Measurements from ENCODE around the gene DDX5. TPM values are rescaled to one million over a fixed set of nuclear protein-coding genes. Genes with fewer than 3 reads are reported as not detected.
"Not testable (repeated sequence)": the region's sequence is repeated elsewhere in the genome, so short reads cannot be mapped to it uniquely, and the experiment has no call there.

DDX5 gene
- total RNA-seq, 4 donors from 2014 or later: 381 to 1,017 (median 503) TPM

DNA sequence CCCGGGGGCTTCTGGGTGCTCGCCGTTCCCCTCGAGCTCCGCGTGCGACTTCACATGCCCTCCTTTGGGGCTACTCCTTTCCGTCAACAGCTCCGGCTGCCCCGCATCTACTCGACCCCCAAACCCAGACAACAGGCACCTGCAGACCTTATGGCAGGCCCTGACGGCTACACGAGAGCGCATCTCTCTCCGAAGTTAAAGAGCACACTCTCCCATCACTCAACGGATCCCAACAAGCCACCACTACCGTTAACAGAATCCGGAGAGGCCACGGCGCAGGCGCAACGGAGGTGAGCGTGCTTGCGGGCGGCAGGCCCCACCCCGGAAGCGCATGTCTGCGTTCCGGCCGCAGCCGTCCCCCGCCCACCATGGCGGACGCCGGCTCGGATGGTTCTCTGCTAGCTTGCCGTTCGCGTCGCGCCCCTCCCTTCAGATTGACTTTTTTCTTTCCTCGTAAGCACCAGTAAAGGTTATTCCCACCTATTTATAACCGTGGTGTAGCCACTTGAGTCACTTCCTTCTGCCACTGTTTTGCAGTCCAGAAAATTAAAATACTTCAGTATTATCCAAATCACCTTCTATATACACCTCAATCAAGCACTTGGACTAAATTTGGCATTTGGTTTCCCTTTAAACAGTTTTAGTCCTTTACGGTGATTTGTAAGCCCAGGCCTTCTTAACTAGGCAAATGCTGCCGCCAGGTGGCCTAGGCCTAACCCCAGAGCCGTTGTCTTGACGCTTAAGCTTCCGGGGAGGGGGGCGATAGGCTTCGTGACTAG lies 9.1 kb downstream of the DDX5 start, which contains the start of gene POLG2:
Gene POLG2, minus strand, starts transcription at position 269 of the 779 bp plus-strand sequence. Its CDS starts 86 bp downstream, at position 183.
- peaks cover 0 to 49% (median 3%) of the 10 kb centered on the region in 3 donors for H3K36me3 ChIP-seq
- peak within 1 kb of the TSS; percentile 62 to 90 (median 70) for H3K4me3 ChIP-seq
- H3K27ac ChIP-seq: peak within 1 kb of the TSS; percentile 66 to 92 (median 84)
- peak; percentile 92 to 97 (median 94) for DNase-seq
- TF ChIP-seq, protein P1, sequence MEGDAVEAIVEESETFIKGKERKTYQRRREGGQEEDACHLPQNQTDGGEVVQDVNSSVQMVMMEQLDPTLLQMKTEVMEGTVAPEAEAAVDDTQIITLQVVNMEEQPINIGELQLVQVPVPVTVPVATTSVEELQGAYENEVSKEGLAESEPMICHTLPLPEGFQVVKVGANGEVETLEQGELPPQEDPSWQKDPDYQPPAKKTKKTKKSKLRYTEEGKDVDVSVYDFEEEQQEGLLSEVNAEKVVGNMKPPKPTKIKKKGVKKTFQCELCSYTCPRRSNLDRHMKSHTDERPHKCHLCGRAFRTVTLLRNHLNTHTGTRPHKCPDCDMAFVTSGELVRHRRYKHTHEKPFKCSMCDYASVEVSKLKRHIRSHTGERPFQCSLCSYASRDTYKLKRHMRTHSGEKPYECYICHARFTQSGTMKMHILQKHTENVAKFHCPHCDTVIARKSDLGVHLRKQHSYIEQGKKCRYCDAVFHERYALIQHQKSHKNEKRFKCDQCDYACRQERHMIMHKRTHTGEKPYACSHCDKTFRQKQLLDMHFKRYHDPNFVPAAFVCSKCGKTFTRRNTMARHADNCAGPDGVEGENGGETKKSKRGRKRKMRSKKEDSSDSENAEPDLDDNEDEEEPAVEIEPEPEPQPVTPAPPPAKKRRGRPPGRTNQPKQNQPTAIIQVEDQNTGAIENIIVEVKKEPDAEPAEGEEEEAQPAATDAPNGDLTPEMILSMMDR (IDR thresholded peaks at IDR 0.05): peak; percentile 27 to 66 (median 56)
- TF ChIP-seq POLR2A (IDR thresholded peaks at IDR 0.05): peak in 1 of 2 donors; percentile 59
- H3K27me3 ChIP-seq: no peaks in the 10 kb centered on the region
- no peaks in the 10 kb centered on the region for H3K9me3 ChIP-seq
- H3K4me1 ChIP-seq: peaks cover 0 to 55% (median 9%) of the 10 kb centered on the region in 4 donors

DNA sequence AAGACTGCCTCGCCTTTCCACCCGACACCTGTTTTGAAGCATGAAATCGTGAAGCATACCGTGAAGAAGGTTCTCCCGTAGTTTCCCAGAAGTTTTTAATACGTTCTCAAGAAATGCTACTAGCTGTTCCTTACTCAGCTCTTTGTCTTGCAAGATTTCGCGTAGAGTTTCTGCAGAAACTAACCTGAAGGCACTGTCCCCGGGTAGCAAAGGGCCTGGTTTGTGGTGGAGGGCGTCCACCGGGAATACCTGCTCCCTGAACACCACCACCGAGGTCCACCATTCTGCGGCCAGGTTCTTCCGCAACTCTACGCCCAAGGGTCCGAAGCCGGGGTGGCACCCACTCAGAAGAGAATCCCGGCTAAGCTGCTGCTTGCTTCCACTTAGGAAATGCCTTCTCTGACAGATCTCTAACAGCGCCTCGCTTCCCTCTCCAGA lies 9.7 kb downstream of the DDX5 start:
- TF ChIP-seq, protein P1 (IDR thresholded peaks at IDR 0.05): no peak
- no peak for TF ChIP-seq POLR2A (IDR thresholded peaks at IDR 0.05)
- Histone ChIP-seq H3K4me3 (peak overlapping the region; percentile 62 to 90 (median 70)), H3K27me3 (no peaks in the 10 kb centered on the region), H3K36me3 (peaks cover 0 to 43% (median under 1%) of the 10 kb centered on the region in 3 donors), H3K9me3 (no peaks in the 10 kb centered on the region), H3K4me1 (peaks cover 0 to 49% (median 9%) of the 10 kb centered on the region in 4 donors), H3K27ac (peak overlapping the region; percentile 66 to 92 (median 84))
- DNase-seq: no peak

DNA sequence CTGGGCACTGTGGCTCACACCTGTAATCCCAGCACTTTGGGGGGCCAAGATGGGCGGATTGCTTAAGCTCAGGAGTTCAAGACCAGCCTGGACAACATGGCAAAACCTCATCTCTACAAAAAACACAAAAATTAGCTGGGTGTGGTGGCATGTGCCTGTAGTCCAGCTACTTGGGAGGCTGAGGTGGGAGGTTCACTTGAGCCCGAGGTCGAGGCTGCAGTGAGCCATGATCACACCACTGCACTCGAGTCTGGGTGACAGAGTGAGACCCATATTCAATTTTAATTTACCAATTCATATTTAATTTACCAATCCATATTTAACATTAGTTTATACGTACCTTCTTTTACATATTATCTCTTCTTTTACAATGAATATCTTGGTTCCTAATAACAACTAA lies 10.8 kb downstream of the DDX5 start:
- Histone ChIP-seq H3K36me3 (peaks cover 0 to 38% (median 0%) of the 10 kb centered on the region in 3 donors), H3K4me3 (peak overlapping the region in 2 of 4 donors; percentile 11 to 90), H3K4me1 (peaks cover 0 to 39% (median 9%) of the 10 kb centered on the region in 4 donors)

DNA sequence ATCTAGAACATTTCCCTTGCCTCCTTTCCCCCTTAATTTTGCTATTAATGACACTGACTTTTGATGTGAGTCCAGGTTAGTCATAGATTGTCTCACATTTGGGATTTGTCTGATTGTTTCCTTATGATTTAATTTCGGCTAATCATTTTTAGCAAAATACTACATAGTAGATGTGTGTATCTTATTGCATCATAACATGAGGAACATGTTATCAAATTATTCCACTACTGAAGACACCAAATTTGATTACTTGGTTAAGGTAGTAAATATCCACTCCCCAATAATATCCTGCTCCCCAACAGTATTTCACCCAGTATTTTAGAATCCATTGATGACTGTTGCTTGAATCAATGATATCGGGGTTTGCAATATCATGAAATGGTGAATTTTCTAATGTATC lies 12.0 kb downstream of the DDX5 start:
- no peak for DNase-seq
- Histone ChIP-seq H3K36me3 (peaks cover 0 to 36% (median 0%) of the 10 kb centered on the region in 3 donors), H3K27ac (no peak overlapping the region), H3K4me3 (no peak overlapping the region), H3K4me1 (peaks cover 0 to 34% (median 9%) of the 10 kb centered on the region in 4 donors), H3K9me3 (no peaks in the 10 kb centered on the region), H3K27me3 (no peaks in the 10 kb centered on the region)
- TF ChIP-seq, protein P1 (IDR thresholded peaks at IDR 0.05): no peak
- TF ChIP-seq POLR2A (IDR thresholded peaks at IDR 0.05): no peak

More for the DNA sequence above, 10.8 kb downstream of the DDX5 start:
- not testable (repeated sequence) for H3K27me3 ChIP-seq, DNase-seq, H3K9me3 ChIP-seq, H3K27ac ChIP-seq

DNA sequence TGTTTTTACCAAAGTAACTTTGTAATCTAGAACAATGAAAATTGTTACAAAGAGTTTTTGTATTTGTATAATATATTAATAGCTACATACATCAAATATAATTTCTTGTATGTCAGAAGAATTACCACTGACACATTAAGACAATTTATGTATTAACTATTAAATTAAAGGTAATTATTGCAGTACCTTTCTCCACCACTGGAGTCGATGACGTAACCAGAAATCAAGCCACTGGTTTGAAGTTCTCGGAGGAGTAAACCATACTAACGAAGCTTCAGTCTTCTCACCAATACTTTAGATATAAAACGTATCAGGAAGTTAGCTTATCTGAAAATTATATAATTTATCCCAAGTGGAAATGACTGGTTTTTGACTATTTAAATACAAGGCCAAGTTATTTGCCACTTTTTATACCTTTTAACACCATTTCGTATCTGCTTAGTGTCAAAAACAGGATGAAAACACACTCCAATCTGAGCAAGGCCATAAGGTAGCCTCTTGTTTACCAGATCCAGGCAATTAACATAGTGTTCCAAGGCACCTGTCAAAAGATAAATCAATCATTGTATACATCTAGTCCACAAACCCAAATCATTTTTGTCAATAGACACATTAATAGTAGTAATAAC lies 13.5 kb downstream of the DDX5 start:
- Histone ChIP-seq H3K27me3 (no peaks in the 10 kb centered on the region), H3K4me1 (peaks cover 0 to 21% (median 7%) of the 10 kb centered on the region in 4 donors), H3K9me3 (no peaks in the 10 kb centered on the region), H3K27ac (no peak overlapping the region), H3K4me3 (no peak overlapping the region), H3K36me3 (peaks cover 0 to 26% (median 0%) of the 10 kb centered on the region in 3 donors)
- DNase-seq: no peak
- TF ChIP-seq, protein P1 (IDR thresholded peaks at IDR 0.05): peak; percentile 54 to 81 (median 56)
- TF ChIP-seq POLR2A (IDR thresholded peaks at IDR 0.05): no peak

Data from Peyer's patch (tissue), 4 donors.